GM11168 (cell line): Measurements from ENCODE around the gene SLIT3.
"Not testable (repeated sequence)": the region's sequence is repeated elsewhere in the genome, so short reads cannot be mapped to it uniquely, and the experiment has no call there.

Source experiments
- in situ Hi-C: fragments of 300-500 bp; cut with MboI; formaldehyde crosslinking; loops from one replicate; pipeline ENCODE4 v1.12.0; 2022; ENCODE audit warnings: low sequenced_read_pairs; ENCODE audit not compliant: unreplicated experiment

SLIT3 gene

DNA sequence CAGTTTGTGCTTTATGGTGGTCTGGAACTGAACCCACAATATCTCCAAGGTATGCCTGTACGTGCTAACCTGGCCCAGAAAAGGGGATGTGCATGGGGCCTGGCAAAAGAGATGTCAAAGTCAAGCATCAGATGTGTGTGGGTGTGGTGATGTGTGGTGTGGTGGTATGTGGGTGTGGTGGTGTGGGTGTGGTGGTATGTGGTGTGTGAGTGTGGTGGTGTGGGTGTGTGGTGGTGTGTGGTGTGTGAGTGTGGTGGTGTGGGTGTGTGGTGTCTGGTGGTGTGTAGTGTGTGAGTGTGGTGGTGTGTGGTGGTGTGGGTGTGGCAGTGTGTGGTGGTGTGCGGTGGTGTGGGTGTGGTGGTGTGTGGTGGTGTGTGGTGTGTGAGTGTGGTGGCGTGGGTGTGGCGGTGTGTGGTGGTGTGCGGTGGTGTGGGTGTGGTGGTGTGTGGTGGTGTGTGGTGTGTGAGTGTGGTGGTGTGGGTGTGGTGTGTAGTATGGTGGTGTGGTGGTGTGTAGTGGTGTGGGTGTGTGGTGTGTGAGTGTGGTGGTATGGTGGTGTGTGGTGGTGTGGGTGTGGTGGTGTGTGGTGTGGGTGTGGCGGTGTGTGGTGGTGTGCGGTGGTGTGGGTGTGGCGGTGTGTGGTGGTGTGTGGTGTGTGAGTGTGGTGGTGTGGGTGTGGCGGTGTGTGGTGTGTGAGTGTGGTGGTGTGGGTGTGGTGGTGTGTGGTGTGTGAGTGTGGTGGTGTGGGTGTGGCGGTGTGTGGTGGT, 554.6 kb downstream of the SLIT3 start:
- in situ Hi-C loops: not testable (repeated sequence)

DNA sequence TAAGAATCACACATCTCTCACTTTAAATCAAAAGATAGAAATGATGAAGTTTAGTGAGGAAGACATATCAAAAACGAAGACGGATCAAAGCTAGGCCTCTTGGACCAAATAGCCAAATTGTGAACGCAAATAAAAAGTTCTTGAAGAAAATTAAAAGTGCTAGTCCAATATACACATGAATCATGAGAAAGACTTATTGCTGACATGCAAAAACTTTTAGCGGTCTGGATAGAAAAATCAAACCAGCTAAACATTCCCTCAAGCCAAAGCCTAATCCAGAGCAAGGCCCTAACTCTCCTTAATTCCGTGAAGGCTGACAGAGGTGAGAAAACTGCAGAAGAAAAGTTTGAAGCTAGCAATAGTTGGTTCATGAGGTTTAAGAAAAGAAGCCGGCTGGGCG, 557.3 kb downstream of the SLIT3 start:
- in situ Hi-C loops: no loop called here

DNA sequence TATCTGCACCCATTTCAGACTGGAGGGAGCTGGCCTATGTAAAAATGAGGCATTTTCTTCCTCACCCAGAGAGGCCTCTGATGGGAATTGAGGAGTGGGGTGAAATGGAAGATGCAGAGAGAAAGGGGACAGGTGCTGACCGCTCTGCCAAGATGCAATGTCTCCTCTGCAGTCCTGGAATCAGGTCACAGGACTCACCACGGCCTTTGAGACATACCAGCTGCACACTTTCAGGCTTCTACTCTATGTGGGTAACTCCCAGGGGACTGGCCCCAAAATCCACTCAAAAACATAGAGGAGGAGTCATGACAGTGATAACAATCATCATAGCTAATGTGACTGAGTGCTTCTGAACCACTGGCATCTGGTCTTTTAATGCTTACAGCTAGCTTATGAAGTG, 558.6 kb downstream of the SLIT3 start:
- in situ Hi-C loops: not testable (repeated sequence)

DNA sequence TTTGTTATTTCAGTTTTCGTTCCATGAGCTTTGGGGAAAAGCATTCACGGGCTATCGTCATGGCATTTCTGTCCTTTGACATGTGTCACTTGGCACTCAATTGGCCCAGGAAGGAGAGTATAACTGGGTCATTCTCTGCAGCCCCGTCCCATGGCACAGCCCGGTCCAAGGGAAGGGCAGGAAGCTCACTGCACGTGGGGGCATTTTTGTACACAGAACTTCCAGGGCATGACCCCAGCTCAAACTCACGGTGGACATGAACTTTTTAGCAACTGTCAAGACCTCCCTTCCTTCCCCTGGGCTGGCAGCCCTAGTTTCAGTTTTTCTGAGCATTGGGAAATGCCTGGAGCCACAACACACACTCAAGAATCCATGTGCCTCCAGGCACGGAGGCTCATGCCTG, 560.1 kb downstream of the SLIT3 start:
- in situ Hi-C loops: no loop called here

DNA sequence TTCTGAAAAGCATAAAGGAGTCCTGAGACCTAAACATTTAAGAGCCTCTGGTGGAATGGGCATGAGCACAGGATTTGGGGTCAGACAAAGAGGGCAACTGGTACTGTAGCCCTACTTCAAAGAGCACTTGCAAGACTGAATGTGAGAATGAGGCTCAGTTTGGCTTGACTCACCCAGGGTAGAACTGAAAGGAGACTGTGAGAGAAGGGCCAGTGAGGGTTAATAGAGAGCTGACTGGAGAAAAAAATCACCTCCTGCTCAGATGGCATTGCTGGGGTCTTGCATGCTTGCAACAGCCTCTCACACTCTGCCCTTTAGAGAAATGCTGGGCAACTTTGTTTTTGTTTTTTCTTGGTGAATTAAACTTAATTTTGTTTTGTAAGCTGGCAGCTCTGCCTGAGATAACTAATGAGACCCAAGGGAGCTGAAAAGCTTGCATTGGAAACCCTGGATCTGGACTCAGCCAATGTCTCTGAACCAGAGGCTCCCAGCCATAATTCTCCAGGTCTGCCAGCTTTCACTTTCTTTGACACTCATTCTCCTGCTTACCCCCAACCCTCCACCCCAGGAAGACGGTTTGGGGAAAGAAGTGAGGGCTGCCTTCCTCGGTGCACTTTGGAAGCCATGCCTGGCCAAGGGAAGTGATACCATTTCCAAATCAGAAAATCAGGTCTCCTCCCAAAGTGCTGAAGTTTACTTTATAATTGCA, 560.7 kb downstream of the SLIT3 start:
- in situ Hi-C loops: no loop called here

DNA sequence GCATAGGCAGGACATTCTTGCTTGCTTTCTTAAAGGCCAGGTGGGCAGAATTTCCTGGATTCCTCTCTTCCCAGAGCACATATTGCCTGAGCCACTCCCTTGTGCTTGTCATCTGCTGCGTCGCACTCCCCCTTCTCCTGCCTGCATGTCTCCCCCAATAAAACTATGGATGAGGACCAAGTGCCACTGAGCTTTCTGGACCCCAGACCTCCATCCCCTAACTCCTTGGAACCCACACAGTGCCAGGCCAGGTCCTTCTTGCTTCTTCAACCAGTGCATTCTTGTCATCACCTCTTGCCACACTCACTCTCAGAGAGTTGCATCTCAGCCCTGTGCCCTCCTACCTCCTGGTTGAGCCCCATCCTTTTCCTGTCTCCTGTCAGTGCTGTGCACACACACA, 563.9 kb downstream of the SLIT3 start:
- in situ Hi-C loops: no loop called here

DNA sequence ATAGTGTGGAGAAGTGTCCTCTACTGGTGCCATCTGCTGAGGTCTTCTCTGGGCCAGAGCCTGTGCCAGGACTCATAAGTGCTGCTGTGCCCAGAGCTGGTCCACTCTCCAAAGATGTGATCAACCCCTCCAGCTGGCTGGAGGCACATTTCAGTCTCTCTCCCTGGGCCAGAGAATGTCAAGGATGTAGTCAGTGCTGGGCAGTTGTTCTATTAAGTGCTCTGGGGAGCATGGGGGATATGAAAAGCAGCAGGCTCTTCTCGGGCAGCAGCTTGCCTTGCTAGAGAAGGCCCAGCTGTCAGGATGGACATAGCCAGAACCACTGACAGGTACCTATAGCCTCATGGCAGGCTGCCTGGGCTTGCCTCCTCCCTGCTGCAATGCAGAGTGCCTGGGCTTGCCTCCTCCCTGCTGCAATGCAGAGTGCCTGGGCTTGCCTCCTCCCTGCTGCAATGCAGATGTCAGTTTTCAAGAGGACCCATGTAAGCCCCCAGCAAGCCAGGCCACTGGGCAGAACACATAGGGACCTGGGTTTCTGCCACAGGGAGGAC, 564.6 kb downstream of the SLIT3 start:
- in situ Hi-C loops: no loop called here

DNA sequence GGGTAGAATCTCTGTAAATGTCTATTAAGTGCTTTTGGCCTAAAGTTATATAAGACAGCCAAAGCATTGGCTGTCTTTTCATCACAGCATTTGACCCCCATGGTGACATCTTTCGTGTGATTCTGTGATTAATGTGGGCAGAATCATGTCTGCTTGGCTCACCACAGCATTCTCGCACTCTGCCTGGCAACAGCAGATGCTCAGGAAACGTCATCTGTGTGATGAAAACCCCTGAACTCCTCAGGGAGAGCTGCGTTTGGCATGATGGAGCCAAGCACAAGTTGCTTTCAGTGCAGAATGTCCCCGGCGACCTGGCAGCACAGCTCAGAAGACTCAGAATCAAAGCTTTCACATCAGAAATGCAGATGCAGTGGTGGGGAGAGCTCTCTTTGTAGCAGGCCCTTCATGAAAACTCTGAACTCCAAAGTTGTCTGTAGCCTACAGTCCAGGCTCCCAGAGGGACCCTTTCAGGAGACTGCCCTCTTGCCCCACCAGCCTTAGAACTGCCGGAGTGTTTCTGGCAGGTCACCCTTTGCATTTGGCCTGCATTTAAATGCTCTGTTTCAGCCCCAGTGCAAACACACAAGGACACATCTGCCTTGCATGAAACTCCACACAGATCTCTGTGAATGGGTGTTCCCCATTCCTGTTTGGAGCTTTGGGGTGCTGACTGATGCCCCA, 566.2 kb downstream of the SLIT3 start:
- in situ Hi-C loops: no loop called here

DNA sequence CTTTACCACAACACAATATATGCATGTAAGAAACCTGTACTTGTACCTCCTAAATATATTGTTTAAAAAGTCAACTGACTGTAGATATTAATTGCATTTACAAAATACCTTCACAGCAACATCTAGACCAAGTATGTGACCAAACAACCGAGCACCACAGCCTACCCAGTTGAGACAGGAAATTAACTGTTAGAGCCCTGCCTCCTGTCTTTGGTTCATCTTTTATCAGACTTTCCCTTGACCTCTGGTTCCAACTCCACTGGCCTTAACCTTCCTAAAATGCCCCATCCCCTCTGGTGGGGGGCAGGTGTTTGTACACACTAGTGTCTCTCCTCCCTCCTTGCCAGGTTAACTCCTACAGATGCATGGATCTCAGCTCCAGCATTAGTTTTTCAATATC, 566.8 kb downstream of the SLIT3 start:
- in situ Hi-C loops: no loop called here

DNA sequence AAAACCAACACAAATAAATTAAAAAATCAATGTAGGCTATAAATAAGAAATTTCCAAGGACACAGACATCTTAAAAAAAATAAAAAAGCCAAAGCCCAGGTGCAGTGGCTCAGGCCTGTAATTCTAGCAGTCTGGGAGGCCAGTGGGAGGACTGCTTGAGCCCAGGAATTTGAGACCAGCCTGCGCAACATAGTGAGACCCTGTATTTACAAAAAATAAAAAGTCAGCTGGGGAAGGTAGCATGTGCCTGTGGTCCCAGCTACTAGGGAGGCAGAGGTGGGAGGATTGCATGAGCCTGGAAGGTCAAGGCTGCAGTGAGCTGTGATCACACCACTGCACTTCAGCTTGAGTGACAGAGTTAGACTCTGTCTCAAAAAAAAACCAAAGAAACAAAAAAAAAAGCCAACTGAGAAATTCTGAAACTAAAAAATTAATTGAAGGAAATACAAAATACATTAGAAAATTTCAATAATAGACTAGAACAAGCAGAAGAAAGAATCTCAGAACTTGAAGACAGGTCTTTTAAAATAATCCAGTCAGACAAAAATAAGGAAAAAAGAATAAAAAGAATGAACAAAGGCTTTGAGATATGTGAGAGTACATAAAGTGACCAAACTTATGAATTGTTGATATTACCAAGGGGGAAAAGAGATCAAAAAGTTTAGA, 572.3 kb downstream of the SLIT3 start:
- in situ Hi-C loops: no loop called here

DNA sequence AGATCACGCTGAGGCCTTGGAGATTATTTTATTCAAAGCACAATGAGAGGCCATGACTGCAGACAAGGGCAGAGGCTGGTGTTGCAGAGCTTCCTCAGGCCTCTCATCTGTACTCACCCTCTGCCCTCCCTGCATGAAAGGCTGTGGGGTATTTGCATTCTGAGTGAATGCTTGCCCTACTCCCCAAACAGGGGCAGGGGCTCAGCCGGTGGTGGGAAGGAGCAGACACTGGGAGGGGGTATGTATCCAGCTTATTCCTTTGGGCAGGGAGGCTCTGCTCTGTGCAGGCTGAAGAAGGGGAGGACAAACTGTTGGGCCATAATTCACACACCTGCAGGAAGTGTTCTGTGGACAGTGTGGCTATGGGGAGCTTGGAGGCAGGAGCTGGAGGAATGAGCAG, 573.4 kb downstream of the SLIT3 start:
- in situ Hi-C loops: no loop called here

DNA sequence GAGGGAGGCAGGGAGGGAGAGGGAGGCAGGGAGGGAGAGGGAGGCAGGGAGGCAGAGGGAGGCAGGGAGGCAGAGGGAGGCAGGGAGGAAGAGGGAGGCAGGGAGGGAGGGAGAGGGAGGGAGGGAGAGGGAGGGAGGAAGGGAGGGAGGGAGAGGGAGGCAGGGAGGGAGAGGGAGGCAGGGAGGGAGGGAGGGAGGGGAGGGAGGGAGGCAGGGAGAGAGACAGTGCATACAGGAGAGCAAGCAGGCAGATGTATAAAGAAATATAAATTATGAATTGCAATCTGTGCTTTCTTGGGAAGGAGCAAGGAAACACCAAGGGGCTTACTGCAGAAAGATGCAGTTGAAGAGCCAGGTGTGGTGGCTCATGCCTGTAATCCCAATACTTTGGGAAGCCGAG, 574.6 kb downstream of the SLIT3 start:
- in situ Hi-C loops: no loop called here

DNA sequence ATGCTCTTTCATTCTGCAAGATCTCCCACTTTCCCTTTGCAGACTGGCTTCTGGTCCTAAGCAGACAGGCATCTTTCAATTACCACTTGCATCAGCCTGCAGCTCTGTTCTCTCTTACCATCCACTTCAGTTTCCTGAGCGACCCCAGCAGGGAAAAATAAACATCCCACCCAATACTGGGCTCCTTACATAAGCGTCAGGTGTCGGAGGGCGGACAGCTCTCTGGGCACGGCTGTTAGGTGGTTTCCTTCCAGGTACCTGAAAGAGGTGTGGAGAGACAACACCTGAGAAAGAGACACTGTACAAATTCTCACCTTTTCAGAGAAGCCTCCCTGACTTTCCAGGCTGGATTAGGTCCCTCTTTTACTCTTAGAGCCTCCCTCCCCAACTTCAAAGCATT, 576.7 kb downstream of the SLIT3 start:
- in situ Hi-C loops: no loop called here

DNA sequence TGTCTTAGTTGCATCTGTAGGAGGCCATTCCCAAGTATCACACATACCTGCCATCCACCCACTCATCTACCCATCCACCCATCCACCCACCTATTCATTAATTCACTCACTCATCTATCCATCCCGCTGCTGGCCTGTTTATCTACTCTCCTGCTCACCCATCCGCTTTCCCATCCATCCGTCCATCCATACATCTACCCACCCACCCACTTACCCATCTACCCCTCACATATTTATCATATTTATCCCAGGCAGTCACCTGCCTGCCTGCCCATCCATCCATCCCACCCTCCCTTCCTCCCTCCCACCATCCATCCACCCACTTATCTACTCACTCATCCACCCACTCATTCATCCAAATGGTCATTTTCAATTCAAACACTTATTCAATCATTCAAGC, 577.9 kb downstream of the SLIT3 start:
- in situ Hi-C loops: no loop called here

DNA sequence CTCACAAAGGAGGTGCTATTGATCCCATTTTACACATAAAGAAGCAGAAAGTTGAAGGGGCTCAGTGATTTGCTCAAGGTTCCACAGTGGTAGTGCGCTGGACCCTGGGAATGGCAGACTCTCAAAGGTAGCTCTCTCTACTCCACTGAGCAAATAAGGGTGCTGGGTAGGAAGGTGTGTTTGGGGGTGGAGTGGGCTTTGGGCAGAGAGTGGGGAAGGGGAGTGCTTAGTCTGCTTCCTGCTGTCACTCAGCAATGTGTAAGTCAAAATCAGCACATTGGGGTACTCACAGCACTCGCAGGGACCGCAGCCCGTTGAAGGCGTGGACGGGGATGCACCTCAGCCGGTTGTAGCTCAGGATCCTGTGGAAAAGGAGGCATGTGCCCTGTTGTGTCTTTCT, 579.0 kb downstream of the SLIT3 start:
- in situ Hi-C loops: no loop called here

DNA sequence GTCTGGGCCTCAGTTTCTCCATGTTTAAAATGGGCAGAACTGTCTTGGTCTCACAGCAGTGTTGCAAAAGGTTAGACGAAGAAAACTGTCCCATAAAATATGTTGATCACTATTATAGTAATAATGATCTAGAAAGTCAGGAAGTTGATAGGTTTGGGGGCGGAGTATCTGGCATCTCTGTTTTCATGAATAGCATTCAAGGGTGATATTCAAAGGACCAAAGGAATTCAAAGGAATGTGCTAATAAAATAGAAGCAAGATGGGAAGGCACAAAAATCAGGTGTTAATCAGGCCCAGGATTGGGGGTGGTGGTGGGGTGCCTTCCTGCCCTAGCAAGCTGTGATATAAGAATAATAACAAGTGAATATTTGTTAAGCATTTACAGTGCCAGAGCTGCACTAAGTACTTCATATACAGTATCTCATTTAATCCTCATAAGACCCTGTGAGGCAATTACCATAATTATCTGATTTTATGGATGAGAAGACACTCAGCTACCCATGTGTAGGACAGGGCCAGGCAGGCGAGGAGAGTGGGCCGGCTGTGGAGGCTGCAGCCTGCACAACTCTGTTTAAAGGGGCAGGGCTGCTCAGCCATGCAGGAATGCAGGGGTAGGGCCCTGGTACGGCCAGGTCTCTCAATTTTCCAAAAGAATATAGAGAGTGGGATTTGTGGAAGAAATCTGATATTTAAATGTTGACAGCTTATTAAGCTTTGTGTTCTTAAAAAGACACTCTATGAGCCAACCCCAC, 579.8 kb downstream of the SLIT3 start:
- in situ Hi-C loops: no loop called here

DNA sequence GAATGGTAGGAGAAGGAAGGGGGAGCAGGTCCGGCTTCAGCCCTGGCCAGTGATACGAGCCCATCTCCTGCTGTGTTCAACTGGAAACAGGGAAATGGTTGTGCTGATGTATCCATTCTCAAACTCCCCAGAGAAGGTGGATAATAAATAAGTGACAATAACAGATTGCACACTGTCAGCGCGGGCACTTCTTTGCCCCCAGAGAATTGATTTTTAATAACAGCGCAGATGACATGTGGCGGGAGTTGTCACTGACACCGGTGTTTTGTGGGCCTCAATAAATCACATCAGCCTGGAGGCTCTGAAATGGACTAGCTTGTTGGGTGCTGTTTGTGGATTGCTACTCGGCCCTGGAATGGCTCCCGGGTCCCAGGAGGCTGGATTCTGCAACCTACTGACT, 580.4 kb downstream of the SLIT3 start:
- in situ Hi-C loops: no loop called here

DNA sequence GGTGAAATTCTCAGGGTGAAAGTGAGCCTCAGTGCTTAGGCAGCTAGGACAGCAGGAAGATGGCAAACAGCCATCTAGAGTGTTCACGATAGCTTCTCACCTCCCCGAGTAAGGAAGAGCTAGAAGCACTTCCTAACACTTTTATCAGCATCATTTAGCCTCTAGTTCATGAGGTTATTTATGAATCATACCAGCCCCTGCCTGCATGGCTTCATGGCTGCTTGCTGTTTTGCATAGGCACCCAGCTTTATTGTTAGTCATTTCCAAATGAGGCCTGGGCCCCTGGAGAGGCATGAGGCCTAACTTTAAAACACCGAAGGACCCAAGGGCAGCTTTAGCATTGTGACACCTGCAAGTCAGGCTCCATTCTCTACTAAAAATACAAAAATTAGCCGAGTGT, 586.9 kb downstream of the SLIT3 start:
- in situ Hi-C loops: no loop called here

DNA sequence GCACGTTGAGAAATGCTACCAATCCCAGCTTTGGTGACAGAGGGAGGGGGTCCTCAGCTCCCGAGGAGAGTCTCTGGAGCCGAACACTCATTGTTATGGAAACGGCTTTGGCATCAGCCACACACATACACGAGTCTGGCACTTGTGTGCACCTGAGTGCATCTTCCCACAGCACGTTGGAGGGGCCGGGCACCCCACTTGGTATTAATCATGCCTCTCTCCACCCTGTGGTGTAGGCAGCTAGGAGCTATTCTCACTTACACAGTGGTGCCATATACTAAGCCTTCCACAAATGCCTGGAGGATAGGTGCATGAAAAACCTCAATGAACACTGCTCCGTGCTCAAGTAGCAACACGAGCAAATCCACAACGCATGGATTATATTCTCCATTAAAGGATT, 587.9 kb downstream of the SLIT3 start:
- in situ Hi-C loops: no loop called here
